GM21619 (cell line): ENCODE measurements around the gene LIPI.
"Not testable (repeated sequence)": the region's sequence is repeated elsewhere in the genome, so short reads cannot be mapped to it uniquely, and the experiment has no call there.

ENCODE experiments used
- ATAC-seq: cut with Tn5 transposase; IDR thresholded peaks from one replicate; pipeline ENCODE4 v1.9.1; 2021; ENCODE audit not compliant: unreplicated experiment

The LIPI gene

DNA sequence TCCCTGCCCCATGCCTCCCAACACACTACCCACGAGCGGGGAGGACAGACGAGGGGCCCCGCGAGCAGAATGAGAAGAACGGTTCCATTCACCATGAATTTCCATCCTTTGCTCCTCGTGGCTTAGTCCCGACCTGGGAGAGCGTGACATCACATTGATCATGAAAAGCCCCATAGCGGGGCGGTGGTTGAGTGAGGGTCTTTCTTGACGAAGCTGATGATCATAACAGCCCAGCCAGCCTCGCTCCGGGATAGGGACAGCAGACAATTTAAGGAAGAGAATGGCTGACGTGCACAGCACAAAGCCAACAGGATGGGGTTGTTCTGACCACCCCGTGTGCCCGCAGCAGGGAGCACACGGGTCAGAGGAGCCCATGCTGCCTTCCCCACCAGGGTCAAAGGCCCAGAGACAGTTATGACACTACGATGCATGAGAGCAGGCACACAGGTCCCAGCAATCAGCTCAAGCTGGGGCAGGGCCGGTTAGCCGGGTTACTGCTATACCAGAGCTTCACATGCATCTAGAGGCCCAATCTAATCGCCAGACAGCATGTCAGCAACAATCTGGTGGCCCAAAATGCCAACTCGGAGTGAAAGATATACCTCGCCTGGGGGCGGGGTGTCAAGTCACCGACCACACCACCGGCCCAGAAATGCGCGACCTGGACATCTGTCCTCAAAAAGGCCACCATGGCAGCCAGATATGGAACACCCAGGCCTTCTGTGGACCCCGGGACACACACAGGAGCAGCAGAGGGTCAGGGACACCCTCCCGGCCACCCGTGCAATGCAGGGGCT lies 135.2 kb downstream of the LIPI start:
- no peak for ATAC-seq

DNA sequence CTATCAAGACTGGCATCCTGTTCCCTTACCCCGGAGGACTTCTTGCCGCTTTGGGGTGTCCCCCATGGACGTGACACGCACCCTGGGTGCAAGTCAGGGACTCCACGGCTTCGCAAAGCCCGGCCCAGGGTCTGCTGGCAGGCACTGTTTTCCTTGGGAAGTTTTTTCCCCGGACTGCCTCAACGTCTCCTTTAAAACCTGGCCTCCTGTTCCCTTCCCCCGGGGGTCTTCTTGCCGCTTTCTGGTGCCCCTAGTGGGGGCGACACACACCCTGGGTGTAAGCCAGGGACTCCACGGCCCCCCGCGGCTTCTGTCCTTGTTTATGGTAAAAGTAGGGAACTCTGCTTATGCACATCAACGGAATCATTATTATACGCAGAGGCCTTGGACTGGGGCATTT lies 136.6 kb downstream of the LIPI start:
- ATAC-seq = no peak

GRCh38 chr21:14073615-14074014 lies 137.1 kb downstream of the LIPI start:
- no peak for ATAC-seq

DNA sequence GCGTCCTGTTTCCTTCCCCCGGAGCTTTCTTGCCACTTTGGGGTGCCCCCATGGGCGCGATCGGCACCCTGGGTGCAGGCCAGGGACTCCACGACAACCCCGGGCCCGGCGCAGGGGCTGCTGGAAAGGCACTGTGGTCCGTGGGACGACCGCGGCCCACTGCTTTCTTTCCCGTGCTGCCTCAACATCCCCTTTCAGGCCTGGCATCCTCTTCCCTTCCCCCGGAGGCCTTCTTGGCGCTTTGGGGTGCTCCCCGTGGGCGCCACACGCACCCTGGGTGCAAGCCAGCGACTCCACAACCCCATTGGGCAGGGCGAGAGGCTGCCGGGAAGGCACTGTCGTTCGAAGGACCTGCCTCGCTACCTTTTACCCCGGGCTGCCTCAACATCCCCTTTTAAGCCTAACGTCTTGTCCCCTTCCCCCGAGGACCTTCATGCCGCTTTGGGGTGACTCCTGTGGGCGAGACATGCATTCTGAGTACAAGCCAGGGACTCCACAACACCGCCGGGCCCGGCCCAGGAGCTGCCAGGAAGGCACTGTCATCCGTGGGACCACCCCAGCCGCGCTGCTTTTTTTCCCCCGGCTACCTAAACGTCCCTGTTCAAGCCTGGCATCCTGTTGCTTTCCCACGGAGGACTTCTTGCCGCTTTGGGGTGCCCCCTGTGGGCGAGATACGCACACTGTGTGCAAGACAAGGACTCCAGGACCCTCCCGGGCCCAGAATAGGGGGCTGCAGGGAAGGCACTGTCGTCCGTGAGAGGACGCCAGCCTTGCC lies 137.8 kb downstream of the LIPI start:
- ATAC-seq = no peak

GRCh38 chr21:14071902-14072734 lies 138.6 kb downstream of the LIPI start:
- ATAC-seq = no peak

GRCh38 chr21:14070968-14071367 lies 139.8 kb downstream of the LIPI start:
- no peak for ATAC-seq

DNA sequence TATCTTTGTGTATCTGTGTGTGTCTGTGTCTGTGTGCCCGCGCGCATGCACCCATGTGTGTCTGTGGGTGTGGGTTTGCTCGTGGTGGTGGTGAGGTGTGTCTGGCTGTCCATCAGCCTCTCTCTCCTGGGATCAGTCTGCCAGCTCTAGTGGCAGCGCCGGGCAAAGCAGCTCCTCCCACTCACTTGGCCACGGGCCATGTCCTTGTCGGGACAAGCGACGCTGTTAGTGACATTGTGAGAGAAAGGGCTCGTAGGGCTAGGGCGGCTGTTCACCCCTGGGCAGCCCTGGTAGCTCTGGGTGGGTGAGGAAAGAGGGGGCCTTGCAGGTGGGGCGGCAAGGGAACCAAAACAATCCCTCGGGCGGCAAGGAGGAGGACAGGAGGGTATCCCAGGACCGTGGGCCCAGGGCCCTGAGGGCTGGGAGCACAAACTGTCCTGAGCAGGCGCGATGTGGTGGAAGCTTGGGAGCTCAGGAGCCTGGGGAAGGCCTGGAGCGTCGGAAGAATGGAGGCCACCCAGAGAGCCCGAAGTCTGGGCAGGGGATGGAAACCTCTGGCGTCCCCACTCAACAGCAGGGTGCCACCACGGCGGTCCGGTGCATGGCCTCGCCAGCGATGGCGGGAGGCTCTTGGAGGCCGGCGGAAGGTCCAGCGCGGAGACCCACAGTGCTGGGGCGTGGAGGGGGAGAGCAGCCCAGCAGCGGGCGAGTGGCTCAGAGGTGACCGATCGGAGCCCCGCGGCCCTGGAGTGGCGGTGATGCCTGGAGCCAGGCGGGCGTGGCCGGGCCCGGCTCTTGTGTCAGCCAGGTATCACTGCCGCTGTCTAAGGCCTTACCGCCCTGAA lies 140.5 kb downstream of the LIPI start:
- ATAC-seq = no peak

- no peak for ATAC-seq
Measured at GRCh38 chr21:14064296-14064645, 146.5 kb downstream of the LIPI start.

DNA sequence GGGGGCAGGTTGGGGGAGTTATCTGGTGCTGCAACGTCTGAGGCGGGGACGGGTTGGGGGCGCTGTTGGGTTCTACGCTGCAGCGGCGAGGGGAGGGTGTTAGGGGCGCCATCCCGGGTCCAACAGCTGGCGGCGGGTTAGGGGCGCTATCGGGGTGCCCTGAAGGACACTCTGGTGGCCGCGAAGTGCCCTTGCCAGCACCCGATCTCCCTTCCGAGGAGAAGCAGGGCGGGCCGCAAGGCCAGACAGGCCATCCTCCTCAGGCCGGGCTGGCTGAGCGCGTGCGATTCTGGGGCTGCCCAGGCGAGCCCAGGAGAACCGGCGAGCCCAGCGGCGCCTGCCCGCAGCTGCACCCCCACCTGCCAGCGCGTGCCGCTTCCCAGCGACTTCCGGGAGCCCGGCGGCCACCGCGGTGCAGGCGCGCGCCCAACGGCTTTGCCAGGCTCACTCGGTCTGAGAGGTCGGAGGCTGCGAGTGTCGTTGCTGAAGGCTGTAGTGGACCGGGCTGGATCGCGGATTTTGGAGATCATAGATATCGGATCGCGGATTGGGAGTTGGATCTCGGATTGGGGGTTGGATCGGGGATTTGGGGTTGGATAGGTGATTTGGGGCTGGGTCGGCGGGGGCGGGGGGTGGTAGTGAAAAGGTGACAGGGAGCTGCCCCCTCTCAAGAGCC lies 147.0 kb downstream of the LIPI start:
- ATAC-seq = not testable (repeated sequence)

DNA sequence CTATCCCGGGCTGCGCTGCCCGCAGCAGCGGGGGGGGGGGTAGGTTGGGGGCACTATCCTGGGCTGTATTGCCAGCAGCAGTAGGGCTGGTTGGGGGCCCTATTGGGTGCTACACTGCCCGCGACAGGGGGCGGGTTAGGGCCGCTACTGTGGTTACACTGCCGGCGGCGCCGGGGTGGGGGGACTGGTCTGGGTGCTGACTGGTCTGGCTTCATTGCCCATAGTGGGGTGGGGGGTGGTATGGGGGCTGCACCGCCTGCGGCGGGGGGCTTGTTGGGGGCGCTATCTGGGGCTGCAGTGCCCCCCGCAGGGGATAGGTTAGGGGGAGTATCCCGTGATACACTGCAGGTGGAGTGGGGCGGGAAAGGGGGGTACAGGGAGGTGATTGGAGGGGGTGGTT lies 148.1 kb downstream of the LIPI start:
- not testable (repeated sequence) for ATAC-seq

DNA sequence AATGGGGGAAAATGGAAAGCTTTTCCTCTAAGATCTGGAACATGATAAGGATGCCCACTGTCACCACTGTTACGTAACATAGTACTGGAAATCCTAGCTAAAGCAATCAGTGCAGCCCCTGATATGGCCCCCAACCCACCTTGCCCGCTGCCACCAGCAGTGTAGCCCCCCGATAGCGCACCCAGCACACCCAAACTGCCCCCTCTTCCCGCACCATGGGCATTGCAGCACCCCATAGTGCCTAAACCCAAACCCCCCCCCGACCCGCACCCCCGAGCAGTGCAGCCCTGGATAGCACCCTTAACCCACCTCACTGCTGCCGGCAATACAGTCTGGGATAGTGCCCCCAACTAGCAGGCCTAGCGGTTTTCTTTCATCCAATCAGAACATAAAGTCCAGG lies 148.9 kb downstream of the LIPI start:
- ATAC-seq = not testable (repeated sequence)

- not testable (repeated sequence) for ATAC-seq
Measured at GRCh38 chr21:14058995-14059627, 151.6 kb downstream of the LIPI start.
